ENCODE data around the gene HIVEP3. TPM values are rescaled to one million over a fixed set of nuclear protein-coding genes. Genes with fewer than 3 reads are reported as not detected.

The HIVEP3 gene
- polyA plus RNA-seq, 1 of the 3 experiments (the other 2 are of a cell fraction), result 6.4 TPM

DNA sequence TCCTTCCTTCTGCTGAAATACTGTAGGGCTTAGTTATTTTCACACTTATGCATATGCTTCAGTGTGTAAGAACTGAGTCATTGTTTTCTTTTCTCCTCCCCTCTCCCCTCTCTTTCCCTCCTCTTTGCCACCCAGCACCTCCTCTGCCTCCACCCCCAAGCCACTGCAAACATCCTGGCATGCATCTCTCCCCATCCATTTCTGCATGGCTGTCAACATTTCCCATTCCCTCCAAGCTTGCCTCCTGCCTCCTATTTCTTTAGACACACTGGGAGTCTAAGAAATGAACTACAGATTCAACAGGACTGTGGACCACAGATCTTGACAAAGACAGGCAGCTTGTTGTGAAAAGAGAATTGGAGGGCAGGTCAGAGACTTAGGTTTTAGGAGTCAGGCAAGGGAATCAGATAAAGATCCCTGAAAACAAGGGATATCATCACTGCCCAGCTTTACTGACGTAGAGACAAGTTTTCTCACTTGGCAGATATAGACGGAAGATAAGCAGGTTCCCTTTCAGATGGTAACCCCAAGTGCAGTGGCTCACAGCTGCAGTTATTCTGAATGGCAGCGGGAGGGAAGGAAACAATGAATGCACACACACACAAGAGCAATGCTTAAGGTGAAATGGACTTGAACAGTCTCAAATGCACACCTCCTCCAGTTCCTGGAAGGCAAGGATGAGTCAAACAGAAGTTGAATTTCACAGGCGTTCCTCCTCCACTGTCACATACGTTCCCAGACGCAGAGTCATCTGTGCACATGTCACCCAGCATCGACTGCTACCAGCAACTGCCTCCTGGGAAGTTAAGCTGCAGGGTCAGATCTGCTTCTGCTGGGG, 56.1 kb downstream of the HIVEP3 start (continued):
- TF ChIP-seq, protein P1, sequence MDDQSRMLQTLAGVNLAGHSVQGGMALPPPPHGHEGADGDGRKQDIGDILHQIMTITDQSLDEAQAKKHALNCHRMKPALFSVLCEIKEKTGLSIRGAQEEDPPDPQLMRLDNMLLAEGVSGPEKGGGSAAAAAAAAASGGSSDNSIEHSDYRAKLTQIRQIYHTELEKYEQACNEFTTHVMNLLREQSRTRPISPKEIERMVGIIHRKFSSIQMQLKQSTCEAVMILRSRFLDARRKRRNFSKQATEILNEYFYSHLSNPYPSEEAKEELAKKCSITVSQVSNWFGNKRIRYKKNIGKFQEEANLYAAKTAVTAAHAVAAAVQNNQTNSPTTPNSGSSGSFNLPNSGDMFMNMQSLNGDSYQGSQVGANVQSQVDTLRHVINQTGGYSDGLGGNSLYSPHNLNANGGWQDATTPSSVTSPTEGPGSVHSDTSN (IDR thresholded peaks at IDR 0.05), result peak; percentile 68; the same call in 1 of the 2 replicates
- TF ChIP-seq MXI1 (IDR thresholded peaks at IDR 0.05; ENCODE audit: low read depth, low read length) (no peak), IRF3 (IDR thresholded peaks at IDR 0.05; ENCODE audit: low read depth, low read length) (no peak), GATA2 (CRISPR knock-in tag; IDR thresholded peaks at IDR 0.05) (no peak), RXRA (IDR thresholded peaks at IDR 0.05; ENCODE audit: borderline replicate concordance, low read depth) (peak; percentile 76; the same call in 1 of the 2 replicates), JUND (IDR thresholded peaks at IDR 0.05) (peak; percentile 77), ELF1 (IDR thresholded peaks at IDR 0.05) (no peak)
- TF ChIP-seq, protein P2, sequence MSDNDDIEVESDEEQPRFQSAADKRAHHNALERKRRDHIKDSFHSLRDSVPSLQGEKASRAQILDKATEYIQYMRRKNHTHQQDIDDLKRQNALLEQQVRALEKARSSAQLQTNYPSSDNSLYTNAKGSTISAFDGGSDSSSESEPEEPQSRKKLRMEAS (IDR thresholded peaks at IDR 0.05; ENCODE audit: low read depth), result peak; percentile 81
- TF ChIP-seq, protein P3, sequence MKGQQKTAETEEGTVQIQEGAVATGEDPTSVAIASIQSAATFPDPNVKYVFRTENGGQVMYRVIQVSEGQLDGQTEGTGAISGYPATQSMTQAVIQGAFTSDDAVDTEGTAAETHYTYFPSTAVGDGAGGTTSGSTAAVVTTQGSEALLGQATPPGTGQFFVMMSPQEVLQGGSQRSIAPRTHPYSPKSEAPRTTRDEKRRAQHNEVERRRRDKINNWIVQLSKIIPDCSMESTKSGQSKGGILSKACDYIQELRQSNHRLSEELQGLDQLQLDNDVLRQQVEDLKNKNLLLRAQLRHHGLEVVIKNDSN (IDR thresholded peaks at IDR 0.05; ENCODE audit: borderline replicate concordance, low read depth), result no peak

- peak overlapping the region; percentile 43 to 94; a peak in 3 of 4 replicates for H3K27ac ChIP-seq (ENCODE audit: low read depth in 2 of 2, low read length in 1 of 2)
- 27% methylated on average over 13 of the region's 13 CpGs for WGBS (ENCODE audit: low lambda C conversion rate)
- no peaks in the 10 kb centered on the region for H3K27me3 ChIP-seq (ENCODE audit: insufficient read depth)
- H3K79me2 ChIP-seq (ENCODE audit: insufficient read depth), result no peaks in the 10 kb centered on the region
- peak overlapping the region; percentile 76 for H3K4me2 ChIP-seq
- ChIA-PET CTCF (interaction anchor here (1.0 to 1.2 kb wide), 3 partner anchors 14 to 287 kb away, joined by 3 read pairs; no protein-coding TSS in a partner anchor), POLR2A (no interaction called here)
- peaks cover 26 to 38% of the 10 kb centered on the region in 2 experiments for H3K4me1 ChIP-seq (ENCODE audit: control insufficient read depth in 1 of 2, insufficient read depth in 2 of 2, low read depth in 1 of 2, low read length in 1 of 2)
- DNase-seq, result no peak
- peaks cover 30% of the 10 kb centered on the region for H3F3A ChIP-seq (replicated peaks; ENCODE audit: insufficient read depth)
- H3K4me3 ChIP-seq (ENCODE audit: low read depth in 2 of 2, low read length in 1 of 2), result peak overlapping the region in 1 of 2 experiments; percentile 33; a peak in 2 of 4 replicates
- H4K20me1 ChIP-seq (ENCODE audit: insufficient read depth), result no peaks in the 10 kb centered on the region
- no peaks in the 10 kb centered on the region for H3K9me2 ChIP-seq
- no peaks in the 10 kb centered on the region for H3K36me3 ChIP-seq (replicated peaks in 1 of 2; ENCODE audit: control insufficient read depth in 1 of 2, insufficient read depth in 2 of 2, low read length in 1 of 2)
- H2AFZ ChIP-seq (ENCODE audit: low read depth), result peak overlapping the region; percentile 25; the same call in 1 of the 2 replicates
- no peak for TF ChIP-seq GABPA (IDR thresholded peaks at IDR 0.05; ENCODE audit: low read depth)
- TF ChIP-seq NFIC (IDR thresholded peaks at IDR 0.05; ENCODE audit: borderline replicate concordance), result peak; percentile 29; the same call in 1 of the 2 replicates
- TF ChIP-seq, protein P2 (IDR thresholded peaks at IDR 0.05; ENCODE audit: low read depth), result 0 out of 2 replicates have a peak, but pooled peaks have one; percentile 39
- H3K9ac ChIP-seq, result peak overlapping the region; percentile 62; the same call in 1 of the 2 replicates
- no peaks in the 10 kb centered on the region for H3K9me3 ChIP-seq
Observed at GRCh38 chr1:41861535-41862383, 57.0 kb downstream of the HIVEP3 start.
